ENCODE data around the gene EGFLAM.

The EGFLAM gene

GRCh38 chr5:38479315-38479904 is 221.1 kb downstream of the EGFLAM start:
- DNase-seq = no peak

- no peak for DNase-seq
Observed at GRCh38 chr5:38483805-38484398, 225.5 kb downstream of the EGFLAM start.

- no peak for DNase-seq
Observed at GRCh38 chr5:38494175-38494574, 235.8 kb downstream of the EGFLAM start.

- no peak for DNase-seq
Observed at GRCh38 chr5:38494763-38495162, 236.4 kb downstream of the EGFLAM start.

GRCh38 chr5:38497946-38498345 is 239.6 kb downstream of the EGFLAM start:
- DNase-seq = no peak

- DNase-seq = no peak
Observed at GRCh38 chr5:38500573-38501260, 242.4 kb downstream of the EGFLAM start.

GRCh38 chr5:38506302-38506701 is 247.9 kb downstream of the EGFLAM start:
- DNase-seq = no peak

GRCh38 chr5:38509185-38509584 is 250.8 kb downstream of the EGFLAM start:
- no peak for DNase-seq

Measured in NCI-H526 treated with DMSO at 0.1 percent for 48 hours (cell line).